ENCODE results near the gene PPP1R13L. TPM values are rescaled to one million over a fixed set of nuclear protein-coding genes. Genes with fewer than 3 reads are reported as not detected.

Gene PPP1R13L
- total RNA-seq, 1 experiment from 2014 or later, result 36.4 TPM

DNA sequence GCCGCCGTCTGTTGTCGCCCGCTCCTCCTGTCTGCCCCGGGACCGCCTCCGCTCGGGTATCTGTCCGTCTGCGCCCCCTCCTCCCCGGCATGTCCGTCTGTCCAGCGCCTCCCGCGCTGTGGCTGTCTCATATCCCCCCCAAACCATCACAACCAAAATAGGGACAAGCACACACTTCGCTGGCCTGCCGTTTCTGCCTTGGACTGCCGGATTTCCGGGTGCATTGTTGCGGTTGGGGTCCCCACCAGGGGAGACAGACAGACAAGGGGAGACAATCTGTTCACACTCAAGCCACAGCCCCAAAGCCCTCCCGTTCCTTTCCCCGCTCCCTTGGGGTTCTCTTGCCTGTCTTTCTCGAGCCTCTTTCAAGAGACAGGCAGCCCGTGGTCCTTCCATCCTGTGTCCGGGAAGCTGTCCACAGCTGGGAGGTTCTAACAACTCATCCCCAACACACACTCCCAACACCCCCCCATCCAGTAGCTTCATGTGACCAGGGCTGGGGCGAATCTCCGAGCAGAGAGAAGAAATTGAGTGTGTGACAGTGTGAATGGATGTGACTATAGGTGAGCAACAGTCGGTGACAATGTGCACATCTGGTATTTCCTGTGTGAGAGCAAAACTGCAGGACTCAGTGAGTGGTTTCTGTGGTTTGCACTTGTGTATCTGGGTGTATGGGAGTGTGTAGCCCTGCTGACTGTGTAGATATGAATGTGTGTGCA, 46.4 kb upstream of the PPP1R13L start:
- intact Hi-C loops (cut with micrococcal nuclease), result loop anchor here (2.0 kb wide), 1 partner anchor 16 kb away; the partner anchor contains the start of gene FOSB
- POLR2A ChIA-PET (ENCODE audit: unreplicated experiment), result interaction anchor here (0.6 to 1.0 kb wide), 2 partner anchors 16 to 22 kb away, joined by 4 to 8 read pairs; no protein-coding TSS in a partner anchor
- Histone ChIP-seq H3K79me2 (ENCODE audit: low read length) (no peaks in the 10 kb centered on the region), H3K27me3 (ENCODE audit: low read length) (no peaks in the 10 kb centered on the region), H3K27ac (ENCODE audit: low read length) (peak overlapping the region; percentile 73), H3F3A (ENCODE audit: low read length, unreplicated experiment) (no peaks in the 10 kb centered on the region), H2AFZ (ENCODE audit: low read length) (peak overlapping the region; percentile 82), H3K36me3 (ENCODE audit: low read depth, low read length) (no peaks in the 10 kb centered on the region), H3K4me2 (ENCODE audit: low read length) (peak overlapping the region; percentile 99), H3K9me3 (ENCODE audit: low read length) (no peaks in the 10 kb centered on the region), H3K4me3 (ENCODE audit: low read length) (peak overlapping the region; percentile 77), H3K9ac (ENCODE audit: low read length) (peak overlapping the region; percentile 86), H3K9me2 (replicated peaks; ENCODE audit: low read length) (no peaks in the 10 kb centered on the region), H4K20me1 (ENCODE audit: low read length) (no peaks in the 10 kb centered on the region), H3K4me1 (ENCODE audit: insufficient read depth, low read length) (peaks cover 37% of the 10 kb centered on the region)
- TF ChIP-seq EZH2phosphoT487 (IDR thresholded peaks at IDR 0.05; ENCODE audit: borderline replicate concordance, low read length) (no peak), EZH2 (IDR thresholded peaks at IDR 0.05; ENCODE audit: low read length, unreplicated experiment) (no peak)
- TF ChIP-seq, protein P1, sequence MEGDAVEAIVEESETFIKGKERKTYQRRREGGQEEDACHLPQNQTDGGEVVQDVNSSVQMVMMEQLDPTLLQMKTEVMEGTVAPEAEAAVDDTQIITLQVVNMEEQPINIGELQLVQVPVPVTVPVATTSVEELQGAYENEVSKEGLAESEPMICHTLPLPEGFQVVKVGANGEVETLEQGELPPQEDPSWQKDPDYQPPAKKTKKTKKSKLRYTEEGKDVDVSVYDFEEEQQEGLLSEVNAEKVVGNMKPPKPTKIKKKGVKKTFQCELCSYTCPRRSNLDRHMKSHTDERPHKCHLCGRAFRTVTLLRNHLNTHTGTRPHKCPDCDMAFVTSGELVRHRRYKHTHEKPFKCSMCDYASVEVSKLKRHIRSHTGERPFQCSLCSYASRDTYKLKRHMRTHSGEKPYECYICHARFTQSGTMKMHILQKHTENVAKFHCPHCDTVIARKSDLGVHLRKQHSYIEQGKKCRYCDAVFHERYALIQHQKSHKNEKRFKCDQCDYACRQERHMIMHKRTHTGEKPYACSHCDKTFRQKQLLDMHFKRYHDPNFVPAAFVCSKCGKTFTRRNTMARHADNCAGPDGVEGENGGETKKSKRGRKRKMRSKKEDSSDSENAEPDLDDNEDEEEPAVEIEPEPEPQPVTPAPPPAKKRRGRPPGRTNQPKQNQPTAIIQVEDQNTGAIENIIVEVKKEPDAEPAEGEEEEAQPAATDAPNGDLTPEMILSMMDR (conservative IDR thresholded peaks at IDR 0.05; ENCODE audit: low read depth, low read length), result no peak
- TSS peak; percentile 94 for BruUV-seq (replicated peaks)
- CTCF ChIA-PET, result no interaction called here
- ATAC-seq (no peak; the same call in 1 of the 2 replicates), DNase-seq (peak; percentile 24)

DNA sequence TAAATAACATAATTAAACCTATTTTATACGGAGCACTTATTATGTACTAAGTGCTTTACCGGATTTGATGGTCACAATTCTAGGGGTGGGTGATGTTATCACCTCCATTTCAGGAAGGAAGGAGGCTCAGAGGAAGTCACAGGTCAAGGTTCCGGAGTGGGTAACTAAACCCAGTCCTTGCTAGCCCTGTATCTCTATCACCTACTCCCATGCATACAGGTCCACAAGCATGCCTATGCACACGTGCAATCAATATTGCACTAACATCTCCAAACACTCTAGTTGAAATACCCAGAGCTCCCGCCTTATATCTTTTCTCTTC, 45.1 kb upstream of the PPP1R13L start:
- BruUV-seq (replicated peaks), result no TSS peak
- ATAC-seq (peak; percentile 8; the same call in 1 of the 2 replicates), DNase-seq (no peak)
- Histone ChIP-seq H4K20me1 (ENCODE audit: low read length) (no peaks in the 10 kb centered on the region), H2AFZ (ENCODE audit: low read length) (peak overlapping the region; percentile 80), H3K79me2 (ENCODE audit: low read length) (no peaks in the 10 kb centered on the region), H3K4me2 (ENCODE audit: low read length) (peak overlapping the region; percentile 89), H3K27me3 (ENCODE audit: low read length) (no peaks in the 10 kb centered on the region), H3K9me2 (replicated peaks; ENCODE audit: low read length) (no peaks in the 10 kb centered on the region), H3K4me3 (ENCODE audit: low read length) (peak overlapping the region; percentile 70), H3K9ac (ENCODE audit: low read length) (peak overlapping the region; percentile 90), H3K9me3 (ENCODE audit: low read length) (no peaks in the 10 kb centered on the region), H3K36me3 (ENCODE audit: low read depth, low read length) (no peaks in the 10 kb centered on the region), H3K4me1 (ENCODE audit: insufficient read depth, low read length) (peaks cover 25% of the 10 kb centered on the region), H3F3A (ENCODE audit: low read length, unreplicated experiment) (no peaks in the 10 kb centered on the region), H3K27ac (ENCODE audit: low read length) (peak overlapping the region; percentile 78)
- TF ChIP-seq EZH2 (IDR thresholded peaks at IDR 0.05; ENCODE audit: low read length, unreplicated experiment) (no peak), EZH2phosphoT487 (IDR thresholded peaks at IDR 0.05; ENCODE audit: borderline replicate concordance, low read length) (no peak)
- TF ChIP-seq, protein P1 (conservative IDR thresholded peaks at IDR 0.05; ENCODE audit: low read depth, low read length), result no peak
- intact Hi-C loops (cut with micrococcal nuclease), result loop anchor here (2.0 kb wide), 1 partner anchor 17 kb away; the partner anchor contains the start of gene FOSB
- POLR2A ChIA-PET (ENCODE audit: unreplicated experiment), result interaction anchor here (0.7 to 1.1 kb wide), 2 partner anchors 19 to 127 kb away, joined by 3 to 4 read pairs; no protein-coding TSS in a partner anchor
- CTCF ChIA-PET, result no interaction called here

DNA sequence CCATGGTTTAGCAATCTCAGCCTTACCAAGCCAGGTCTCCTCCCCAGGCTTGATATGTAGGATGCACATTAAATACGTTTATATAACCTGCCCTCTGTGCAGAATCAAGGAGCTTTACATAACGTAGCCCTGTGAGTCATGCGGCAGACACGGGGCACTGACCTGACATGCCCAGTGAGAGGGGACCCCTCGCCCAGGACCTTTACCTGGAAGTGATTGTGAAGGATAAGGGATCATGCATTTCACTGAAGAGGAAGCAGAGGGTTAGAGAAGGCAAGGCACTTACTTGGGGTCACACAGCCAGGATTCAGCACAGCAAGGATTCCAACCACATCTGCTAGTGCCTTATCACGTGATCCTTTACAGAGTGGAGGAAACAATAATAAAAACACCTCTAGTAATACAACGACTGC, 44.0 kb upstream of the PPP1R13L start:
- H3K4me1 ChIP-seq (ENCODE audit: insufficient read depth, low read length), result peaks cover 29% of the 10 kb centered on the region
- no TSS peak for BruUV-seq (replicated peaks)
- CTCF ChIA-PET, result no interaction called here
- TF ChIP-seq, protein P1 (conservative IDR thresholded peaks at IDR 0.05; ENCODE audit: low read depth, low read length), result no peak
- TF ChIP-seq EZH2 (IDR thresholded peaks at IDR 0.05; ENCODE audit: low read length, unreplicated experiment), result no peak
- no peak for TF ChIP-seq EZH2phosphoT487 (IDR thresholded peaks at IDR 0.05; ENCODE audit: borderline replicate concordance, low read length)
- no peak overlapping the region for H3K9ac ChIP-seq (ENCODE audit: low read length)
- no peaks in the 10 kb centered on the region for H4K20me1 ChIP-seq (ENCODE audit: low read length)
- H3K27ac ChIP-seq (ENCODE audit: low read length), result peak overlapping the region; percentile 43
- no peaks in the 10 kb centered on the region for H3K79me2 ChIP-seq (ENCODE audit: low read length)
- H3K9me2 ChIP-seq (replicated peaks; ENCODE audit: low read length), result no peaks in the 10 kb centered on the region
- H3K27me3 ChIP-seq (ENCODE audit: low read length), result no peaks in the 10 kb centered on the region
- POLR2A ChIA-PET (ENCODE audit: unreplicated experiment), result interaction anchor here (0.5 to 1.1 kb wide), 4 partner anchors 19 to 1784 kb away, joined by 3 read pairs; partner anchors contain the start of gene FOSB
- peak; percentile 58 for DNase-seq
- H3K9me3 ChIP-seq (ENCODE audit: low read length), result no peaks in the 10 kb centered on the region
- peak; percentile 34 for ATAC-seq
- no peaks in the 10 kb centered on the region for H3K36me3 ChIP-seq (ENCODE audit: low read depth, low read length)
- no peaks in the 10 kb centered on the region for H3F3A ChIP-seq (ENCODE audit: low read length, unreplicated experiment)
- H3K4me3 ChIP-seq (ENCODE audit: low read length), result no peak overlapping the region
- peak overlapping the region; percentile 62 for H3K4me2 ChIP-seq (ENCODE audit: low read length)
- intact Hi-C loops (cut with micrococcal nuclease), result no loop called here
- H2AFZ ChIP-seq (ENCODE audit: low read length), result no peak overlapping the region
